Gastroesophageal sphincter (tissue), 4 donors: ENCODE measurements around the gene NKX6-1. TPM values are rescaled to one million over a fixed set of nuclear protein-coding genes. Genes with fewer than 3 reads are reported as not detected.

Experiments
- ATAC-seq: fragments of 150-250 bp; one replicate; pipeline ENCODE4 v1.9.1; 2016; ENCODE audit warnings: mild to moderate bottlenecking, moderate library complexity
- H3K27ac ChIP-seq, 4 donors: fragments of 200-600 bp; sonication (generic) in 3 of 4; 1 replicate in 3 of 4; 2 replicates in 1 of 4; pipeline ENCODE4 v1.5.1; 2016 to 2019
- H3K27me3 ChIP-seq: fragments of 200-600 bp; sonication (generic); one replicate; pipeline ENCODE4 v1.5.1; 2019
- H3K36me3 ChIP-seq, 2 donors: fragments of 200-600 bp; sonication (generic); one replicate each; pipeline ENCODE4 v1.5.1; 2019; ENCODE audit warnings: control low read depth in 1 of 2
- H3K4me1 ChIP-seq, 3 donors: fragments of 200-600 bp; sonication (generic); 1 replicate in 2 of 3; 2 replicates in 1 of 3; pipeline ENCODE4 v1.5.1; 2016 to 2019; ENCODE audit warnings: control low read depth in 2 of 3
- H3K4me3 ChIP-seq, 2 donors: fragments of 200-600 bp; sonication (generic); one replicate each; pipeline ENCODE4 v1.5.1; 2019; ENCODE audit warnings: mild to moderate bottlenecking in 1 of 2, moderate library complexity in 1 of 2
- H3K9me3 ChIP-seq, 3 donors: fragments of 200-600 bp; sonication (generic); one replicate each; pipeline ENCODE4 v1.5.1; 2017 to 2019; ENCODE audit warnings: control low read depth in 2 of 3
- EP300 ChIP-seq: sonication (generic); formaldehyde crosslinking; IDR thresholded peaks from one replicate; pipeline ENCODE4 v1.6.1; 2017; ENCODE audit warnings: antibody characterized with exemption, mild to moderate bottlenecking
- POLR2A ChIP-seq, 2 donors: fragments of 450-650 bp; IDR thresholded peaks; one replicate each; pipeline ENCODE4 v1.6.1; 2017; ENCODE audit warnings: antibody characterized with exemption in 2 of 2, mild to moderate bottlenecking in 2 of 2, moderate library complexity in 1 of 2
- POLR2AphosphoS5 ChIP-seq: sonication (generic); formaldehyde crosslinking; IDR thresholded peaks from one replicate; pipeline ENCODE4 v1.6.1; 2017; ENCODE audit warnings: antibody characterized with exemption
- WGBS, 2 donors: methylation state at CpG; one replicate each; pipeline ENCODE4 v1.1.5; 2018; ENCODE audit warnings: low coverage in 1 of 2; 5-methylcytosine and 5-hydroxymethylcytosine counted together
- total RNA-seq, 4 donors: library from RNA; depleted of rRNA; stranded (reverse); fragments of >200 nt; gene quantifications; one replicate each; pipeline ENCODE4 v1.1.0, GENCODE V29; 2016
- TF ChIP-seq, protein P1 (sequence below), 4 experiments: fragments of 200-600 bp in 2 of 4; fragments of 450-650 bp in 2 of 4; sonication (generic) in 1 of 4; IDR thresholded peaks; one replicate each; pipeline ENCODE4 v1.5.1; 2017 to 2019; ENCODE audit warnings: antibody characterized with exemption in 4 of 4, mild to moderate bottlenecking in 2 of 4, moderate library complexity in 2 of 4

NKX6-1 gene
- 100 to 1,000 TPM in 1 of 4 donors, 10 to 100 TPM in 2, 1 to 10 TPM in 1; 6.2 to 102 (median 65.8) TPM for total RNA-seq

DNA sequence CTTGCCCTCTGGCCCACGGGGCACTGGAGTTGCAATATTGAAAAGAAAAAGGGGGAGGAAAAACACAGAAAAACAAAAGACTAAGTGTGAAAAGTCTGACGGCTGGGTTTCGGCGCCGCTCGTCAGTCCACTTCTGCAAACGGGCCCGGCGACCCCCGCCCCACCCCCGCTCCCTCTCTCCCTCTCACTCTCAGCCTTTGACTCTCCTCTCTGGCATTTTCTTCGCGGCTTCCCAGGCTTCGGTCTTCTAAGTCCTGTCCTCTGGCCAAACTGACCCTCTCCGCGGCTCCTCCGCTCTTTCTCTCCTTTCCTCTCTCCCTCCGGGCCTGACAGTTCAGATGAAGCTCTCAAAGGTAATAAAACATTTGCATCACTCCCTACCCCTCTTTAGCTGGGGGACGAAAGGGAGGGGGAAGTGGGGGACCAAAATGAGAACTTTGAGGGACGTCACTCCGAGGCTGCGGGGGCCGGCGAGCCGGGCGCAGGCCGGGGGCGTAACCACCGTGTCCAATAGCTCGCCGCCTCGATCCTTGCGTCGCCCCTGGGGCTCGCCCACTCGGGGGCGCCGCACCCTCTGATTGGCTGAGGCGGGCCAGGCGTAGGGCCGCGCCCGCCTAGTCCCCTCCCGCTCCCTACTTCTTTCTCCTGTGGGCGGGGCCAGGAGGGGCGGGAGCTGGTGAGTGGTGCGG, at the start of gene NKX6-1:
Gene NKX6-1 (minus strand): TSS at position 358 of the 689 bp plus-strand sequence. CDS start 1,064 bp downstream, outside the sequence.
- H3K27ac ChIP-seq: peak within 1 kb of the TSS; percentile 94 to 98 (median 96)
- peak within 1 kb of the TSS; percentile 59 to 88 for H3K4me3 ChIP-seq
- peaks cover 0 to 46% (median 0%) of the 10 kb centered on the region in 3 donors for H3K4me1 ChIP-seq
- H3K27me3 ChIP-seq: peaks cover 94% of the 10 kb centered on the region
- TF ChIP-seq POLR2AphosphoS5: peak; percentile 86
- TF ChIP-seq, protein P1, sequence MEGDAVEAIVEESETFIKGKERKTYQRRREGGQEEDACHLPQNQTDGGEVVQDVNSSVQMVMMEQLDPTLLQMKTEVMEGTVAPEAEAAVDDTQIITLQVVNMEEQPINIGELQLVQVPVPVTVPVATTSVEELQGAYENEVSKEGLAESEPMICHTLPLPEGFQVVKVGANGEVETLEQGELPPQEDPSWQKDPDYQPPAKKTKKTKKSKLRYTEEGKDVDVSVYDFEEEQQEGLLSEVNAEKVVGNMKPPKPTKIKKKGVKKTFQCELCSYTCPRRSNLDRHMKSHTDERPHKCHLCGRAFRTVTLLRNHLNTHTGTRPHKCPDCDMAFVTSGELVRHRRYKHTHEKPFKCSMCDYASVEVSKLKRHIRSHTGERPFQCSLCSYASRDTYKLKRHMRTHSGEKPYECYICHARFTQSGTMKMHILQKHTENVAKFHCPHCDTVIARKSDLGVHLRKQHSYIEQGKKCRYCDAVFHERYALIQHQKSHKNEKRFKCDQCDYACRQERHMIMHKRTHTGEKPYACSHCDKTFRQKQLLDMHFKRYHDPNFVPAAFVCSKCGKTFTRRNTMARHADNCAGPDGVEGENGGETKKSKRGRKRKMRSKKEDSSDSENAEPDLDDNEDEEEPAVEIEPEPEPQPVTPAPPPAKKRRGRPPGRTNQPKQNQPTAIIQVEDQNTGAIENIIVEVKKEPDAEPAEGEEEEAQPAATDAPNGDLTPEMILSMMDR (IDR thresholded peaks at IDR 0.05): no peak
- peak; percentile 91 to 94 for TF ChIP-seq POLR2A (IDR thresholded peaks at IDR 0.05)
- no peaks in the 10 kb centered on the region for H3K9me3 ChIP-seq
- peaks cover 0 to 13% of the 10 kb centered on the region in 2 donors for H3K36me3 ChIP-seq
- WGBS, 2 donors: 0 to 3% methylated on average over 2 to 10 of the region's 47 CpGs
- ATAC-seq: peak; percentile 96

GRCh38 chr4:84547211-84547610, 48.1 kb upstream of the NKX6-1 start:
- Histone ChIP-seq H3K9me3 (no peaks in the 10 kb centered on the region), H3K27ac (no peak overlapping the region), H3K27me3 (no peaks in the 10 kb centered on the region), H3K4me1 (no peaks in the 10 kb centered on the region), H3K4me3 (no peak overlapping the region), H3K36me3 (no peaks in the 10 kb centered on the region)
- no peak for ATAC-seq
- 74 to 94% methylated on average over 2 to 3 of the region's 3 CpGs for WGBS, 2 donors
- no peak for TF ChIP-seq POLR2A (IDR thresholded peaks at IDR 0.05)
- no peak for TF ChIP-seq POLR2AphosphoS5
- TF ChIP-seq EP300: no peak
- TF ChIP-seq, protein P1 (IDR thresholded peaks at IDR 0.05): no peak

GRCh38 chr4:84545093-84545492, 46.0 kb upstream of the NKX6-1 start:
- no peaks in the 10 kb centered on the region for H3K4me1 ChIP-seq
- ATAC-seq: no peak
- no peak overlapping the region for H3K4me3 ChIP-seq
- WGBS, 2 donors: 80% methylated on average over 1 of the region's 5 CpGs; no CpG with 5 or more reads in 1 of the 2 donors
- TF ChIP-seq POLR2A (IDR thresholded peaks at IDR 0.05): no peak
- TF ChIP-seq POLR2AphosphoS5: no peak
- TF ChIP-seq EP300: no peak
- TF ChIP-seq, protein P1 (IDR thresholded peaks at IDR 0.05): no peak
- no peaks in the 10 kb centered on the region for H3K9me3 ChIP-seq
- H3K27ac ChIP-seq: no peak overlapping the region
- H3K27me3 ChIP-seq: no peaks in the 10 kb centered on the region
- H3K36me3 ChIP-seq: no peaks in the 10 kb centered on the region

DNA sequence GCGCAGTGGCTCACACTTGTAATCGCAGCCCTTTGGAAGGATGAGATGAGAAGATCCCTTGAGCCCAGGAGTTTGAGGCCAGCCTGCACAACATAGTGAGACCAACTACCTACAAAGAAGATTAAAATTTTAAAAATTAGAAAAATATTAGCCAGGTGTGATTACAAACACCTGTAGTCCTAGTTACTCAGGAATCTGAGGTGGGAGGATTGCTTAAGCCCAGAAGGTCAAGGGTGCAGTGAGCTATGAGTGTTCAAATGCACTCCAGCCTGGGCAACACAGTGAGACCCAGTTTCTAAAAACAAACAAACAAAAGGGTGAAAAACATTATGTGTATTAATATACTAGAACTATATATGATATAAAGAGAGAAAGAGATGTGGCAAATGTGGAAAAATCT, 36.8 kb upstream of the NKX6-1 start:
- no peak overlapping the region for H3K4me3 ChIP-seq
- ATAC-seq: no peak
- no peaks in the 10 kb centered on the region for H3K4me1 ChIP-seq
- 92 to 100% methylated on average over 2 of the region's 2 CpGs for WGBS, 2 donors
- no peaks in the 10 kb centered on the region for H3K27me3 ChIP-seq
- no peak overlapping the region for H3K27ac ChIP-seq
- H3K9me3 ChIP-seq: no peaks in the 10 kb centered on the region
- TF ChIP-seq, protein P1 (IDR thresholded peaks at IDR 0.05): no peak
- TF ChIP-seq POLR2A (IDR thresholded peaks at IDR 0.05) (no peak), EP300 (no peak), POLR2AphosphoS5 (no peak)
- no peaks in the 10 kb centered on the region for H3K36me3 ChIP-seq

- peaks cover 0 to 12% (median 0%) of the 10 kb centered on the region in 3 donors for H3K4me1 ChIP-seq
- 59 to 73% methylated on average over 2 of the region's 2 CpGs for WGBS, 2 donors
- TF ChIP-seq EP300 (no peak), POLR2AphosphoS5 (no peak), POLR2A (IDR thresholded peaks at IDR 0.05) (no peak)
- TF ChIP-seq, protein P1 (IDR thresholded peaks at IDR 0.05): no peak
- no peaks in the 10 kb centered on the region for H3K9me3 ChIP-seq
- ATAC-seq: no peak
- no peak overlapping the region for H3K4me3 ChIP-seq
- H3K36me3 ChIP-seq: no peaks in the 10 kb centered on the region
- H3K27me3 ChIP-seq: no peaks in the 10 kb centered on the region
- H3K27ac ChIP-seq: no peak overlapping the region
These were observed 32.6 kb upstream of the NKX6-1 start for GRCh38 chr4:84531689-84532088.
